ENCODE measurements around the gene WSCD2.

Gene WSCD2

GRCh38 chr12:108097160-108097911 lies 31.8 kb upstream of the WSCD2 start:
- H3K4me3 ChIP-seq (ENCODE audit: low read depth in 1 of 2, low read length in 2 of 2) = no peak overlapping the region
- no peak overlapping the region for H3K9ac ChIP-seq (ENCODE audit: low read length)
- H3K27ac ChIP-seq (ENCODE audit: low read depth, low read length) = no peak overlapping the region

GRCh38 chr12:108098374-108098773 lies 30.7 kb upstream of the WSCD2 start:
- no peak overlapping the region for H3K4me3 ChIP-seq (ENCODE audit: low read depth in 1 of 2, low read length in 2 of 2)
- no peak overlapping the region for H3K9ac ChIP-seq (ENCODE audit: low read length)
- H3K4me1 ChIP-seq (ENCODE audit: insufficient read depth, low read length) = peaks cover 4% of the 10 kb centered on the region
- H3K27me3 ChIP-seq (ENCODE audit: control insufficient read depth in 1 of 2, insufficient read depth in 2 of 2, low read length in 2 of 2) = no peaks in the 10 kb centered on the region
- no peaks in the 10 kb centered on the region for H3K9me3 ChIP-seq (ENCODE audit: low read length)
- H3K36me3 ChIP-seq (ENCODE audit: insufficient read depth, low read length) = no peaks in the 10 kb centered on the region
- H3K27ac ChIP-seq (ENCODE audit: low read depth, low read length) = no peak overlapping the region

More at GRCh38 chr12:108097160-108097911, 31.8 kb upstream of the WSCD2 start:
- Histone ChIP-seq H3K9me3 (ENCODE audit: low read length) (no peaks in the 10 kb centered on the region), H3K27me3 (ENCODE audit: control insufficient read depth in 1 of 2, insufficient read depth in 2 of 2, low read length in 2 of 2) (no peaks in the 10 kb centered on the region), H3K36me3 (ENCODE audit: insufficient read depth, low read length) (no peaks in the 10 kb centered on the region), H3K4me1 (ENCODE audit: insufficient read depth, low read length) (peaks cover 4% of the 10 kb centered on the region)

- no peak overlapping the region for H3K9ac ChIP-seq (ENCODE audit: low read length)
- H3K36me3 ChIP-seq (ENCODE audit: insufficient read depth, low read length) = no peaks in the 10 kb centered on the region
- H3K9me3 ChIP-seq (ENCODE audit: low read length) = no peaks in the 10 kb centered on the region
- no peak overlapping the region for H3K27ac ChIP-seq (ENCODE audit: low read depth, low read length)
- H3K4me3 ChIP-seq (ENCODE audit: low read depth in 1 of 2, low read length in 2 of 2) = no peak overlapping the region
- peaks cover 4% of the 10 kb centered on the region for H3K4me1 ChIP-seq (ENCODE audit: insufficient read depth, low read length)
- no peaks in the 10 kb centered on the region for H3K27me3 ChIP-seq (ENCODE audit: control insufficient read depth in 1 of 2, insufficient read depth in 2 of 2, low read length in 2 of 2)
Measured at GRCh38 chr12:108099073-108099472, 30.0 kb upstream of the WSCD2 start.

- H3K27ac ChIP-seq (ENCODE audit: low read depth, low read length) = no peak overlapping the region
- peaks cover 4% of the 10 kb centered on the region for H3K4me1 ChIP-seq (ENCODE audit: insufficient read depth, low read length)
- H3K9ac ChIP-seq (ENCODE audit: low read length) = no peak overlapping the region
- no peaks in the 10 kb centered on the region for H3K27me3 ChIP-seq (ENCODE audit: control insufficient read depth in 1 of 2, insufficient read depth in 2 of 2, low read length in 2 of 2)
- H3K36me3 ChIP-seq (ENCODE audit: insufficient read depth, low read length) = no peaks in the 10 kb centered on the region
- no peak overlapping the region for H3K4me3 ChIP-seq (ENCODE audit: low read depth in 1 of 2, low read length in 2 of 2)
- no peaks in the 10 kb centered on the region for H3K9me3 ChIP-seq (ENCODE audit: low read length)
Measured at GRCh38 chr12:108099778-108100489, 29.2 kb upstream of the WSCD2 start.

GRCh38 chr12:108101605-108102175 lies 27.4 kb upstream of the WSCD2 start:
- H3K27ac ChIP-seq (ENCODE audit: low read depth, low read length) = no peak overlapping the region
- no peak overlapping the region for H3K4me3 ChIP-seq (ENCODE audit: low read depth in 1 of 2, low read length in 2 of 2)
- peaks cover 3% of the 10 kb centered on the region for H3K4me1 ChIP-seq (ENCODE audit: insufficient read depth, low read length)
- no peaks in the 10 kb centered on the region for H3K27me3 ChIP-seq (ENCODE audit: control insufficient read depth in 1 of 2, insufficient read depth in 2 of 2, low read length in 2 of 2)
- H3K9ac ChIP-seq (ENCODE audit: low read length) = no peak overlapping the region
- no peaks in the 10 kb centered on the region for H3K9me3 ChIP-seq (ENCODE audit: low read length)
- no peaks in the 10 kb centered on the region for H3K36me3 ChIP-seq (ENCODE audit: insufficient read depth, low read length)

GRCh38 chr12:108102363-108102762 lies 26.7 kb upstream of the WSCD2 start:
- H3K27me3 ChIP-seq (ENCODE audit: control insufficient read depth in 1 of 2, insufficient read depth in 2 of 2, low read length in 2 of 2) = no peaks in the 10 kb centered on the region
- no peak overlapping the region for H3K9ac ChIP-seq (ENCODE audit: low read length)
- H3K27ac ChIP-seq (ENCODE audit: low read depth, low read length) = no peak overlapping the region
- H3K4me3 ChIP-seq (ENCODE audit: low read depth in 1 of 2, low read length in 2 of 2) = no peak overlapping the region
- H3K36me3 ChIP-seq (ENCODE audit: insufficient read depth, low read length) = no peaks in the 10 kb centered on the region
- H3K4me1 ChIP-seq (ENCODE audit: insufficient read depth, low read length) = no peaks in the 10 kb centered on the region
- H3K9me3 ChIP-seq (ENCODE audit: low read length) = no peaks in the 10 kb centered on the region

GRCh38 chr12:108103087-108103486 lies 26.0 kb upstream of the WSCD2 start:
- H3K4me3 ChIP-seq (ENCODE audit: low read depth in 1 of 2, low read length in 2 of 2) = no peak overlapping the region
- H3K27ac ChIP-seq (ENCODE audit: low read depth, low read length) = no peak overlapping the region
- H3K9me3 ChIP-seq (ENCODE audit: low read length) = no peaks in the 10 kb centered on the region
- no peak overlapping the region for H3K9ac ChIP-seq (ENCODE audit: low read length)
- no peaks in the 10 kb centered on the region for H3K4me1 ChIP-seq (ENCODE audit: insufficient read depth, low read length)
- H3K36me3 ChIP-seq (ENCODE audit: insufficient read depth, low read length) = no peaks in the 10 kb centered on the region
- H3K27me3 ChIP-seq (ENCODE audit: control insufficient read depth in 1 of 2, insufficient read depth in 2 of 2, low read length in 2 of 2) = no peaks in the 10 kb centered on the region

- H3K4me3 ChIP-seq (ENCODE audit: low read depth in 1 of 2, low read length in 2 of 2) = no peak overlapping the region
- no peaks in the 10 kb centered on the region for H3K9me3 ChIP-seq (ENCODE audit: low read length)
- no peak overlapping the region for H3K27ac ChIP-seq (ENCODE audit: low read depth, low read length)
- H3K4me1 ChIP-seq (ENCODE audit: insufficient read depth, low read length) = no peaks in the 10 kb centered on the region
- H3K36me3 ChIP-seq (ENCODE audit: insufficient read depth, low read length) = no peaks in the 10 kb centered on the region
- H3K9ac ChIP-seq (ENCODE audit: low read length) = no peak overlapping the region
- H3K27me3 ChIP-seq (ENCODE audit: control insufficient read depth in 1 of 2, insufficient read depth in 2 of 2, low read length in 2 of 2) = no peaks in the 10 kb centered on the region
Measured at GRCh38 chr12:108103517-108103916, 25.6 kb upstream of the WSCD2 start.

GRCh38 chr12:108104657-108105056 lies 24.4 kb upstream of the WSCD2 start:
- no peaks in the 10 kb centered on the region for H3K9me3 ChIP-seq (ENCODE audit: low read length)
- H3K27ac ChIP-seq (ENCODE audit: low read depth, low read length) = no peak overlapping the region
- no peaks in the 10 kb centered on the region for H3K36me3 ChIP-seq (ENCODE audit: insufficient read depth, low read length)
- H3K4me1 ChIP-seq (ENCODE audit: insufficient read depth, low read length) = no peaks in the 10 kb centered on the region
- no peak overlapping the region for H3K4me3 ChIP-seq (ENCODE audit: low read depth in 1 of 2, low read length in 2 of 2)
- H3K9ac ChIP-seq (ENCODE audit: low read length) = no peak overlapping the region
- no peaks in the 10 kb centered on the region for H3K27me3 ChIP-seq (ENCODE audit: control insufficient read depth in 1 of 2, insufficient read depth in 2 of 2, low read length in 2 of 2)

GRCh38 chr12:108106599-108106998 lies 22.5 kb upstream of the WSCD2 start:
- no peak overlapping the region for H3K9ac ChIP-seq (ENCODE audit: low read length)
- no peaks in the 10 kb centered on the region for H3K9me3 ChIP-seq (ENCODE audit: low read length)
- no peak overlapping the region for H3K4me3 ChIP-seq (ENCODE audit: low read depth in 1 of 2, low read length in 2 of 2)
- H3K36me3 ChIP-seq (ENCODE audit: insufficient read depth, low read length) = no peaks in the 10 kb centered on the region
- H3K27ac ChIP-seq (ENCODE audit: low read depth, low read length) = no peak overlapping the region
- no peaks in the 10 kb centered on the region for H3K4me1 ChIP-seq (ENCODE audit: insufficient read depth, low read length)
- no peaks in the 10 kb centered on the region for H3K27me3 ChIP-seq (ENCODE audit: control insufficient read depth in 1 of 2, insufficient read depth in 2 of 2, low read length in 2 of 2)

GRCh38 chr12:108107293-108107692 lies 21.8 kb upstream of the WSCD2 start:
- no peaks in the 10 kb centered on the region for H3K27me3 ChIP-seq (ENCODE audit: control insufficient read depth in 1 of 2, insufficient read depth in 2 of 2, low read length in 2 of 2)
- H3K9me3 ChIP-seq (ENCODE audit: low read length) = no peaks in the 10 kb centered on the region
- H3K4me1 ChIP-seq (ENCODE audit: insufficient read depth, low read length) = peaks cover 1% of the 10 kb centered on the region
- H3K4me3 ChIP-seq (ENCODE audit: low read depth in 1 of 2, low read length in 2 of 2) = no peak overlapping the region
- no peaks in the 10 kb centered on the region for H3K36me3 ChIP-seq (ENCODE audit: insufficient read depth, low read length)
- no peak overlapping the region for H3K27ac ChIP-seq (ENCODE audit: low read depth, low read length)
- no peak overlapping the region for H3K9ac ChIP-seq (ENCODE audit: low read length)

Measured in muscle layer of colon (tissue), 2 donors.